HepG2 (cell line): Measurements from ENCODE around the gene ACACA. TPM values are rescaled to one million over a fixed set of nuclear protein-coding genes. Genes with fewer than 3 reads are reported as not detected.

Source experiments
- ATAC-seq: fragments of 200-7000 bp; cut with Tn5 transposase; 3 replicates; pipeline ENCODE4 v1.9.1; 2020; ENCODE audit warnings: mild to moderate bottlenecking, moderate library complexity
- BruUV-seq: library from RNA; stranded (reverse); fragments of 400-500 nt; replicated peaks from 2 replicates; lab custom pipeline; 2021; lab: Mats Ljungman, UMichigan
- CTCF ChIA-PET: fragments of 300-600 bp; formaldehyde crosslinking; extraction: SDS; loops from one replicate; lab custom pipeline; 2021; ENCODE audit warnings: low total read pairs, inconsistent platforms, low intra/inter-chr PET ratio; lab: Yijun Ruan, JAX
- POLR2A ChIA-PET: fragments of 350-600 bp; sonication (Branson Sonifier 250); formaldehyde crosslinking; loops from one replicate; lab custom pipeline; 2020; ENCODE audit warnings: antibody characterized with exemption, inconsistent platforms; lab: Yijun Ruan, JAX
- DNase-seq: peaks from one replicate; pipeline ENCODE4 v3.0.0-alpha.2; 2015; ENCODE audit warnings: low spot score
- FAIRE-seq: peaks from 3 replicates; lab custom pipeline; 2011; peaks lifted over from hg19 to GRCh38; lab: Jason Lieb, UNC
- H2AFZ ChIP-seq: one replicate; pipeline ENCODE4 v1.6.1; 2011; ENCODE audit warnings: low read length, inconsistent platforms
- H3K27ac ChIP-seq: fragments of 300-600 bp; 3 replicates; pipeline ENCODE4 v1.8.0; 2011; ENCODE audit warnings: mixed run types, mild to moderate bottlenecking, mixed read lengths, low read length, inconsistent platforms; ENCODE audit not compliant: insufficient read depth; ENCODE audit errors: extremely low read length
- H3K27me3 ChIP-seq, 2 experiments: fragments of 200-600 bp in 1 of 2; 2 replicates in 1 of 2; 3 replicates in 1 of 2; pipeline versions ENCODE4 v1.6.0 to v1.8.0; 2011; ENCODE audit warnings: low read length in 2 of 2, mild to moderate bottlenecking in 2 of 2, moderate library complexity in 2 of 2, inconsistent platforms in 1 of 2; ENCODE audit not compliant: insufficient read depth in 2 of 2, control insufficient read depth in 1 of 2
- H3K36me3 ChIP-seq, 2 experiments: fragments of 200-600 bp in 1 of 2; replicated peaks in 1 of 2; 2 replicates in 1 of 2; 3 replicates in 1 of 2; pipeline versions ENCODE4 v1.5.1 to v1.8.0; 2011; ENCODE audit warnings: low read length in 2 of 2, inconsistent platforms in 1 of 2; ENCODE audit not compliant: insufficient read depth in 2 of 2, control insufficient read depth in 1 of 2
- H3K4me1 ChIP-seq: 2 replicates; pipeline ENCODE4 v1.5.1; 2012; ENCODE audit warnings: low read length, inconsistent platforms; ENCODE audit not compliant: insufficient read depth
- H3K4me2 ChIP-seq: 2 replicates; pipeline ENCODE4 v1.6.0; 2011; ENCODE audit warnings: low read depth, low read length, inconsistent platforms
- H3K4me3 ChIP-seq, 3 experiments: fragments of 200-600 bp in 1 of 3; sonication (generic), shearing (Covaris generic) in 1 of 3; replicated peaks in 1 of 3; 2 replicates each; pipeline ENCODE4 v1.5.1; 2011 to 2016; ENCODE audit warnings: low read length in 3 of 3, inconsistent platforms in 2 of 3, low read depth in 2 of 3, mild to moderate bottlenecking in 2 of 3, control low read depth in 1 of 3, mixed read lengths in 1 of 3; ENCODE audit not compliant: insufficient read depth in 1 of 3
- H3K79me2 ChIP-seq: one replicate; pipeline ENCODE4 v1.6.1; 2011; ENCODE audit warnings: low read length, inconsistent platforms; ENCODE audit not compliant: insufficient read depth
- H3K9ac ChIP-seq: 2 replicates; pipeline ENCODE4 v1.6.0; 2011; ENCODE audit warnings: mild to moderate bottlenecking, low read depth, low read length, inconsistent platforms; ENCODE audit not compliant: insufficient read depth
- H3K9me3 ChIP-seq: 2 replicates; pipeline ENCODE4 v1.5.1; 2012; ENCODE audit warnings: mild to moderate bottlenecking, low read length
- H4K20me1 ChIP-seq: 2 replicates; pipeline ENCODE4 v1.6.0; 2011; ENCODE audit warnings: inconsistent platforms, mild to moderate bottlenecking, low read length, moderate library complexity; ENCODE audit not compliant: insufficient read depth
- CBX2 ChIP-seq, 2 experiments: fragments of 200-600 bp in 1 of 2; sonication (generic); formaldehyde crosslinking in 1 of 2; IDR thresholded peaks; 2 replicates each; pipeline versions ENCODE4 v1.7.0 to v1.8.1; 2018 to 2022; ENCODE audit warnings: low read depth in 2 of 2, low read length in 1 of 2, mild to moderate bottlenecking in 1 of 2, missing genetic modification reagents in 1 of 2
- TP53 ChIP-seq: sonication (generic); formaldehyde crosslinking; conservative IDR thresholded peaks from 2 replicates; pipeline ENCODE4 v1.4.0; 2020; ENCODE audit warnings: missing genetic modification reagents
- ZMYM2 ChIP-seq: sonication (generic); formaldehyde crosslinking; IDR thresholded peaks from 2 replicates; pipeline ENCODE4 v1.8.0; 2022; ENCODE audit warnings: mild to moderate bottlenecking, missing genetic modification reagents
- WGBS: methylation state at CpG from one replicate; pipeline ENCODE4 v1.1.6; 2017; ENCODE audit warnings: low lambda C conversion rate; 5-methylcytosine and 5-hydroxymethylcytosine counted together
- in situ Hi-C: cut with HindIII; loops from 2 replicates; pipeline ENCODE4 v1.10.0; 2017; ENCODE audit warnings: low pct_unique_long_range_greater_than_20kb; ENCODE audit not compliant: extremely low pct_ligation_motif_present
- intact Hi-C: fragments of 100-400 bp; cut with micrococcal nuclease; formaldehyde crosslinking; loops from one replicate; pipeline ENCODE4 v1.10.0; 2022; ENCODE audit not compliant: unreplicated experiment
- polyA plus RNA-seq, 8 experiments: library from polyadenylated mRNA; depleted of rRNA in 3 of 8; stranded (reverse) in 7 of 8; unstranded in 1 of 8; fragments of >200 nt; fragmentation: Illumina TruSeq in 4 of 8; extraction: Trizol in 4 of 8; gene quantifications; 2 replicates each; pipeline versions ENCODE4 v1.2.1 to v1.2.3, GENCODE V29; 2011 to 2016; ENCODE audit warnings: low read depth in 4 of 8, missing spikeins in 1 of 8, mixed read lengths in 1 of 8; ENCODE audit not compliant: insufficient read depth in 1 of 8
- total RNA-seq, 5 experiments: library from RNA; depleted of rRNA; stranded (reverse); fragments of >200 nt; fragmentation: Illumina TruSeq; extraction: Trizol; gene quantifications; 2 replicates each; pipeline ENCODE4 v1.2.3, GENCODE V29; 2016; ENCODE audit warnings: low read depth in 1 of 5
- TF ChIP-seq, protein P1 (sequence below): IDR thresholded peaks from 2 replicates; pipeline ENCODE4 v1.6.1; 2016; ENCODE audit warnings: missing biosample characterization, missing genetic modification reagents, low read depth
- TF ChIP-seq, protein P2 (sequence below): sonication (generic); formaldehyde crosslinking; IDR thresholded peaks from 2 replicates; pipeline ENCODE4 v1.5.0; 2020; ENCODE audit warnings: missing genetic modification reagents, mild to moderate bottlenecking, borderline replicate concordance
- TF ChIP-seq, protein P3 (sequence below): sonication (generic); formaldehyde crosslinking; IDR thresholded peaks from 2 replicates; pipeline ENCODE4 v1.4.0; 2020; ENCODE audit warnings: mild to moderate bottlenecking, missing genetic modification reagents
- TF ChIP-seq, protein P4 (sequence below), 2 experiments: fragments of 450-650 bp in 1 of 2; sonication (generic) in 1 of 2; formaldehyde crosslinking; IDR thresholded peaks; 2 replicates each; pipeline versions ENCODE4 v1.5.0 to v1.8.0; 2020 to 2022; ENCODE audit warnings: mild to moderate bottlenecking in 1 of 2, missing genetic modification reagents in 1 of 2

Gene ACACA
- total and polyA plus RNA-seq, 2 of the 13 experiments (the other 11 are each of a cell fraction or from before 2014, with no cell fraction given) = 39.2 to 47.2 TPM

DNA sequence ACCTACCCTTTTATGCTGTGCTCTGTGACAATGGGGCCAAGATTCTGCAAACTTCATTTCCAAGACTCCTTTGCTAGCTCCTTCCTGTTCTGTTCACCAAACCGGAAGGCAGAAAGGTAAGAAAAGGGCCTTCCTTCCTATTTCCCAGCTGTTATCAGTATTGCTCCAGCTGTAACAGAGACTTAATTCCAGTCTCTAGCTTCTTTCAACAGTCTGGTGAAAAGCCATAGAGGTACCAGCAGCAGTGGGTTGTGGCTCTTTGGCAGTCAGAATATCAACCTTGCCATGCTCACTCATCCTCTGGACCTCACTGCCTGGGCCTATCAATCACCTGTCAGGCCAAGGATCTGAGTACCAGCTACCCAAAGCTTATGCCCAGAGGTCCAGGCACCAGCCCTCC is 120.2 kb downstream of the ACACA start:
- Histone ChIP-seq H3K36me3 (peaks cover 3 to 26% of the 10 kb centered on the region in 2 experiments; a peak in 3 of 5 replicates), H3K9me3 (no peaks in the 10 kb centered on the region), H3K4me3 (no peak overlapping the region), H4K20me1 (no peaks in the 10 kb centered on the region; the same call in 1 of the 2 replicates), H3K4me1 (0 out of 2 replicates have a peak, but pooled peaks cover 6% of the 10 kb centered on the region), H3K79me2 (peaks cover 17% of the 10 kb centered on the region), H3K4me2 (no peak overlapping the region), H2AFZ (no peak overlapping the region), H3K27ac (no peak overlapping the region), H3K9ac (no peak overlapping the region), H3K27me3 (no peaks in the 10 kb centered on the region)
- BruUV-seq = no TSS peak
- TF ChIP-seq, protein P1, sequence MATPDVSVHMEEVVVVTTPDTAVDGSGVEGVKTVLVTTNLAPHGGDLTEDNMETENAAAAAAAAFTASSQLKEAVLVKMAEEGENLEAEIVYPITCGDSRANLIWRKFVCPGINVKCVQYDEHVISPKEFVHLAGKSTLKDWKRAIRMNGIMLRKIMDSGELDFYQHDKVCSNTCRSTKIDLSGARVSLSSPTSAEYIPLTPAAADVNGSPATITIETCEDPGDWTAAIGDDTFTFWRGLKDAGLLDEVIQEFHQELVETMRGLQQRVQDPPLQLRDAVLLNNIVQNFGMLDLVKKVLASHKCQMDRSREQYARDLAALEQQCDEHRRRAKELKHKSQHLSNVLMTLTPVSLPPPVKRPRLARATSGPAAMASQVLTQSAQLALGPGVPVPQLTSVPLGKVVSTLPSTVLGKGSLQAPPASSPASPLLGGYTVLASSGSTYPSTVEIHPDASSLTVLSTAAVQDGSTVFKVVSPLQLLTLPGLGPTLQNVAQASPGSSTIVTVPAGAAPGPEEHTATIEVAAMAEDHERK (CRISPR knock-in tag) = no peak
- no peak for TF ChIP-seq ZMYM2
- TF ChIP-seq, protein P2, sequence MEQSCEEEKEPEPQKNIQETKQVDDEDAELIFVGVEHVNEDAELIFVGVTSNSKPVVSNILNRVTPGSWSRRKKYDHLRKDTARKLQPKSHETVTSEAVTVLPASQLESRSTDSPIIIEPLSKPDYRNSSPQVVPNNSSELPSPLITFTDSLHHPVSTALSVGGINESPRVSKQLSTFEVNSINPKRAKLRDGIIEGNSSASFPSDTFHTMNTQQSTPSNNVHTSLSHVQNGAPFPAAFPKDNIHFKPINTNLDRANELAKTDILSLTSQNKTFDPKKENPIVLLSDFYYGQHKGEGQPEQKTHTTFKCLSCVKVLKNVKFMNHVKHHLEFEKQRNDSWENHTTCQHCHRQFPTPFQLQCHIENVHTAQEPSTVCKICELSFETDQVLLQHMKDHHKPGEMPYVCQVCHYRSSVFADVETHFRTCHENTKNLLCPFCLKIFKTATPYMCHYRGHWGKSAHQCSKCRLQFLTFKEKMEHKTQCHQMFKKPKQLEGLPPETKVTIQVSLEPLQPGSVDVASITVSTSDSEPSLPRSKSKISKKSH (CRISPR knock-in tag) = no peak
- TF ChIP-seq CBX2 (IDR thresholded peaks at IDR 0.05; ENCODE audit: low read depth, low read length) = no peak
- TF ChIP-seq CBX2 (CRISPR knock-in tag; IDR thresholded peaks at IDR 0.05; ENCODE audit: low read depth) = no peak
- TF ChIP-seq, protein P3, sequence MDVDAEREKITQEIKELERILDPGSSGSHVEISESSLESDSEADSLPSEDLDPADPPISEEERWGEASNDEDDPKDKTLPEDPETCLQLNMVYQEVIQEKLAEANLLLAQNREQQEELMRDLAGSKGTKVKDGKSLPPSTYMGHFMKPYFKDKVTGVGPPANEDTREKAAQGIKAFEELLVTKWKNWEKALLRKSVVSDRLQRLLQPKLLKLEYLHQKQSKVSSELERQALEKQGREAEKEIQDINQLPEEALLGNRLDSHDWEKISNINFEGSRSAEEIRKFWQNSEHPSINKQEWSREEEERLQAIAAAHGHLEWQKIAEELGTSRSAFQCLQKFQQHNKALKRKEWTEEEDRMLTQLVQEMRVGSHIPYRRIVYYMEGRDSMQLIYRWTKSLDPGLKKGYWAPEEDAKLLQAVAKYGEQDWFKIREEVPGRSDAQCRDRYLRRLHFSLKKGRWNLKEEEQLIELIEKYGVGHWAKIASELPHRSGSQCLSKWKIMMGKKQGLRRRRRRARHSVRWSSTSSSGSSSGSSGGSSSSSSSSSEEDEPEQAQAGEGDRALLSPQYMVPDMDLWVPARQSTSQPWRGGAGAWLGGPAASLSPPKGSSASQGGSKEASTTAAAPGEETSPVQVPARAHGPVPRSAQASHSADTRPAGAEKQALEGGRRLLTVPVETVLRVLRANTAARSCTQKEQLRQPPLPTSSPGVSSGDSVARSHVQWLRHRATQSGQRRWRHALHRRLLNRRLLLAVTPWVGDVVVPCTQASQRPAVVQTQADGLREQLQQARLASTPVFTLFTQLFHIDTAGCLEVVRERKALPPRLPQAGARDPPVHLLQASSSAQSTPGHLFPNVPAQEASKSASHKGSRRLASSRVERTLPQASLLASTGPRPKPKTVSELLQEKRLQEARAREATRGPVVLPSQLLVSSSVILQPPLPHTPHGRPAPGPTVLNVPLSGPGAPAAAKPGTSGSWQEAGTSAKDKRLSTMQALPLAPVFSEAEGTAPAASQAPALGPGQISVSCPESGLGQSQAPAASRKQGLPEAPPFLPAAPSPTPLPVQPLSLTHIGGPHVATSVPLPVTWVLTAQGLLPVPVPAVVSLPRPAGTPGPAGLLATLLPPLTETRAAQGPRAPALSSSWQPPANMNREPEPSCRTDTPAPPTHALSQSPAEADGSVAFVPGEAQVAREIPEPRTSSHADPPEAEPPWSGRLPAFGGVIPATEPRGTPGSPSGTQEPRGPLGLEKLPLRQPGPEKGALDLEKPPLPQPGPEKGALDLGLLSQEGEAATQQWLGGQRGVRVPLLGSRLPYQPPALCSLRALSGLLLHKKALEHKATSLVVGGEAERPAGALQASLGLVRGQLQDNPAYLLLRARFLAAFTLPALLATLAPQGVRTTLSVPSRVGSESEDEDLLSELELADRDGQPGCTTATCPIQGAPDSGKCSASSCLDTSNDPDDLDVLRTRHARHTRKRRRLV = no peak
- no peak for TF ChIP-seq TP53 (CRISPR knock-in tag)
- TF ChIP-seq, protein P4, sequence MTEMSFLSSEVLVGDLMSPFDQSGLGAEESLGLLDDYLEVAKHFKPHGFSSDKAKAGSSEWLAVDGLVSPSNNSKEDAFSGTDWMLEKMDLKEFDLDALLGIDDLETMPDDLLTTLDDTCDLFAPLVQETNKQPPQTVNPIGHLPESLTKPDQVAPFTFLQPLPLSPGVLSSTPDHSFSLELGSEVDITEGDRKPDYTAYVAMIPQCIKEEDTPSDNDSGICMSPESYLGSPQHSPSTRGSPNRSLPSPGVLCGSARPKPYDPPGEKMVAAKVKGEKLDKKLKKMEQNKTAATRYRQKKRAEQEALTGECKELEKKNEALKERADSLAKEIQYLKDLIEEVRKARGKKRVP (CRISPR knock-in tag; IDR thresholded peaks at IDR 0.05) = no peak
- in situ Hi-C loops (no loop called here), intact Hi-C loops (no loop called here)
- ChIA-PET POLR2A (no interaction called here), CTCF (no interaction called here)
- no peak for FAIRE-seq
- DNase-seq = no peak
- ATAC-seq = no peak
- WGBS = 100% methylated on average over 1 of the region's 1 CpG
